ENCODE data around the gene CEP350. TPM values are rescaled to one million over a fixed set of nuclear protein-coding genes. Genes with fewer than 3 reads are reported as not detected.

CEP350 gene
- polyA plus RNA-seq, 2 of the 4 experiments (the other 2 are of a cell fraction): 6.4 to 22.6 TPM

GRCh38 chr1:180145446-180145845 is 190.8 kb downstream of the CEP350 start:
- Histone ChIP-seq H3K4me3 (no peak overlapping the region), H3K4me2 (no peak overlapping the region), H3K4me1 (no peaks in the 10 kb centered on the region; the same call in 2 of the 3 replicates), H3K27ac (no peak overlapping the region), H3K9me3 (no peaks in the 10 kb centered on the region)
- DNase-seq (ENCODE audit: low read depth in 1 of 2, low spot score in 1 of 2) (no peak), ATAC-seq (no peak), FAIRE-seq (no peak)
- WGBS (ENCODE audit: missing lambda C conversion rate): 88% methylated on average over 3 of the region's 3 CpGs
- CTCF ChIA-PET: interaction anchor here (0.7 to 1.4 kb wide), 3 partner anchors 13 to 34 kb away, joined by 3 to 6 read pairs (median 4); no protein-coding TSS in a partner anchor
- no peak for TF ChIP-seq EHMT2 (IDR thresholded peaks at IDR 0.05; ENCODE audit: low read depth)
- no peak for TF ChIP-seq TFCP2L1 (CRISPR knock-in tag; IDR thresholded peaks at IDR 0.05)
- no peak for TF ChIP-seq CEBPB (IDR thresholded peaks at IDR 0.05)
- no peak for TF ChIP-seq SREBF2 (IDR thresholded peaks at IDR 0.05)
- no peak for TF ChIP-seq POLR2A (IDR thresholded peaks at IDR 0.05; ENCODE audit: low read length)
- no peak for TF ChIP-seq CHD4 (IDR thresholded peaks at IDR 0.05; ENCODE audit: borderline replicate concordance)
- TF ChIP-seq NFE2L2 (conservative IDR thresholded peaks at IDR 0.05; ENCODE audit: low read length): no peak
- no peak for TF ChIP-seq HOXB13 (CRISPR knock-in tag; IDR thresholded peaks at IDR 0.05; ENCODE audit: low read depth)
- TF ChIP-seq ZFP36 (IDR thresholded peaks at IDR 0.05; ENCODE audit: borderline replicate concordance, partially characterized antibody): no peak
- no peak for TF ChIP-seq POLR2AphosphoS2 (conservative IDR thresholded peaks at IDR 0.05; ENCODE audit: low read length)
- POLR2A ChIA-PET: no interaction called here

GRCh38 chr1:180150982-180151381 is 196.4 kb downstream of the CEP350 start:
- DNase-seq (ENCODE audit: low read depth in 1 of 2, low spot score in 1 of 2) (no peak), FAIRE-seq (no peak), ATAC-seq (no peak)
- ChIA-PET CTCF (no interaction called here), POLR2A (no interaction called here)
- TF ChIP-seq SREBF2 (IDR thresholded peaks at IDR 0.05): no peak
- TF ChIP-seq EHF (CRISPR knock-in tag; IDR thresholded peaks at IDR 0.05): no peak
- peak; percentile 12 to 39; a peak in 1 of 4 replicates for TF ChIP-seq CEBPB (IDR thresholded peaks at IDR 0.05)
- TF ChIP-seq NFE2L2 (conservative IDR thresholded peaks at IDR 0.05; ENCODE audit: low read length): no peak
- H3K4me2 ChIP-seq: peak overlapping the region; percentile 32
- peak overlapping the region in 1 of 2 experiments; percentile 35; a peak in 3 of 6 replicates for H3K27ac ChIP-seq
- no peaks in the 10 kb centered on the region for H3K9me3 ChIP-seq
- 73% methylated on average over 1 of the region's 1 CpG for WGBS (ENCODE audit: missing lambda C conversion rate)
- H3K4me3 ChIP-seq: no peak overlapping the region
- H3K4me1 ChIP-seq: peaks cover 19% of the 10 kb centered on the region

- H3K4me1 ChIP-seq: peaks cover 23% of the 10 kb centered on the region
- no peaks in the 10 kb centered on the region for H3K9me3 ChIP-seq
- WGBS (ENCODE audit: missing lambda C conversion rate): 24% methylated on average over 3 of the region's 3 CpGs
- CTCF ChIA-PET: no interaction called here
- peak; percentile 36 to 41 for DNase-seq (ENCODE audit: low read depth in 1 of 2, low spot score in 1 of 2)
- peak overlapping the region; percentile 32 for H3K4me2 ChIP-seq
- FAIRE-seq: no peak
- H3K27ac ChIP-seq: peak overlapping the region; percentile 19 to 69; a peak in 4 of 6 replicates
- POLR2A ChIA-PET: no interaction called here
- no peak overlapping the region for H3K4me3 ChIP-seq
- TF ChIP-seq JUNB (IDR thresholded peaks at IDR 0.05): peak; percentile 48; the same call in 1 of the 2 replicates
- TF ChIP-seq EHMT2 (IDR thresholded peaks at IDR 0.05; ENCODE audit: low read depth): no peak
- TF ChIP-seq, protein P1, sequence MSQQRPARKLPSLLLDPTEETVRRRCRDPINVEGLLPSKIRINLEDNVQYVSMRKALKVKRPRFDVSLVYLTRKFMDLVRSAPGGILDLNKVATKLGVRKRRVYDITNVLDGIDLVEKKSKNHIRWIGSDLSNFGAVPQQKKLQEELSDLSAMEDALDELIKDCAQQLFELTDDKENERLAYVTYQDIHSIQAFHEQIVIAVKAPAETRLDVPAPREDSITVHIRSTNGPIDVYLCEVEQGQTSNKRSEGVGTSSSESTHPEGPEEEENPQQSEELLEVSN (IDR thresholded peaks at IDR 0.05; ENCODE audit: borderline replicate concordance, low read depth): 0 out of 2 replicates have a peak, but pooled peaks have one; percentile 19
- peak; percentile 46; the same call in 1 of the 2 replicates for TF ChIP-seq GATA3 (IDR thresholded peaks at IDR 0.05; ENCODE audit: borderline replicate concordance)
- 0 out of 2 replicates have a peak, but pooled peaks have one; percentile 54 for TF ChIP-seq FOSL2 (IDR thresholded peaks at IDR 0.05)
- peak; percentile 54 for TF ChIP-seq FOSL2 (CRISPR knock-in tag; IDR thresholded peaks at IDR 0.05)
- no peak for TF ChIP-seq POLR2AphosphoS2 (conservative IDR thresholded peaks at IDR 0.05; ENCODE audit: low read length)
- ATAC-seq: no peak
Measured at GRCh38 chr1:180151508-180151907, 196.9 kb downstream of the CEP350 start.

DNA sequence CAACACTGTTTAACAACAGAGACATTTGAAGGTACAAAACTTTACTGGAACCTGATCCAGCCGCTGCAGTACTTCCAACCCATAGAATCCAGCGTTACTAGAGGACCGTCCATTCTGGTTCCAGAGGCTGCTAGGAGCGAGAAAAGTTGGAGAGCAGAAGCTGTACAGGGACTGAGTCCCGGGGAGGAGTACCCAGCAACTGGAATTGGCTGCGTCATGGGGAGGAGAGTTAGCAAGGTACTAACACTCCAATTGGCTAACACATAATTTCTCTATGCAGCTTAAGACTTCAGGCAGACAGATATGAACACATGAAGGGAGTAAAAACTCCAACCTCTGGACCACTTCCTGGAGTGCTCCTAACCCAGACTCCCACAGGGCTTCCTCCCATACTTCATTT is 198.0 kb downstream of the CEP350 start:
- Histone ChIP-seq H3K9me3 (no peaks in the 10 kb centered on the region), H3K27ac (peak overlapping the region in 1 of 2 experiments; percentile 69; a peak in 1 of 6 replicates), H3K4me3 (no peak overlapping the region), H3K4me2 (no peak overlapping the region), H3K4me1 (peaks cover 34% of the 10 kb centered on the region)
- DNase-seq (ENCODE audit: low read depth in 1 of 2, low spot score in 1 of 2) (no peak), ATAC-seq (no peak), FAIRE-seq (no peak)
- ChIA-PET POLR2A (no interaction called here), CTCF (interaction anchor here (7.3 kb wide), 1 partner anchor 16 kb away, joined by 70 read pairs; no protein-coding TSS in a partner anchor)
- TF ChIP-seq EHF (CRISPR knock-in tag; IDR thresholded peaks at IDR 0.05): no peak
- TF ChIP-seq, protein P2, sequence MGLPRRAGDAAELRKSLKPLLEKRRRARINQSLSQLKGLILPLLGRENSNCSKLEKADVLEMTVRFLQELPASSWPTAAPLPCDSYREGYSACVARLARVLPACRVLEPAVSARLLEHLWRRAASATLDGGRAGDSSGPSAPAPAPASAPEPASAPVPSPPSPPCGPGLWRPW (IDR thresholded peaks at IDR 0.05): no peak
- no peak for TF ChIP-seq MYC (IDR thresholded peaks at IDR 0.05; ENCODE audit: borderline replicate concordance, low read length)
- no peak for TF ChIP-seq FOXS1 (CRISPR knock-in tag; IDR thresholded peaks at IDR 0.05)
- TF ChIP-seq KDM1A (IDR thresholded peaks at IDR 0.05; ENCODE audit: low read depth): no peak
- TF ChIP-seq RAD21 (conservative IDR thresholded peaks at IDR 0.05 in 1 of 2, IDR thresholded peaks at IDR 0.05 in 1 of 2): no peak
- TF ChIP-seq CBX8 (IDR thresholded peaks at IDR 0.05): no peak
- no peak for TF ChIP-seq SREBF2 (IDR thresholded peaks at IDR 0.05)
- no peak for TF ChIP-seq KDM5A (IDR thresholded peaks at IDR 0.05)
- no peak for TF ChIP-seq JUN (IDR thresholded peaks at IDR 0.05)
- no peak for TF ChIP-seq ESRRA (IDR thresholded peaks at IDR 0.05; ENCODE audit: borderline replicate concordance, low read length)
- TF ChIP-seq TFCP2L1 (CRISPR knock-in tag; IDR thresholded peaks at IDR 0.05): no peak
- TF ChIP-seq, protein P1 (IDR thresholded peaks at IDR 0.05; ENCODE audit: borderline replicate concordance, low read depth): no peak
- 94% methylated on average over 6 of the region's 6 CpGs for WGBS (ENCODE audit: missing lambda C conversion rate)

All from A549 (cell line).